ENCODE results near the gene SAMHD1.

GRCh38 chr20:36924167-36925045 is 27.1 kb downstream of the SAMHD1 start:
- TF ChIP-seq POLR2AphosphoS5 (IDR thresholded peaks at IDR 0.05; ENCODE audit: low read depth, low read length) (no peak), CTCF (IDR thresholded peaks at IDR 0.05; ENCODE audit: control extremely low read depth in 1 of 3, insufficient read depth in 1 of 3, low read depth in 1 of 3, low read length in 3 of 3) (no peak), POLR2A (IDR thresholded peaks at IDR 0.05; ENCODE audit: control extremely low read depth in 1 of 2, low read depth in 2 of 2, low read length in 2 of 2) (no peak), YY1 (IDR thresholded peaks at IDR 0.05; ENCODE audit: low read depth, low read length) (no peak), TAF1 (IDR thresholded peaks at IDR 0.05; ENCODE audit: low read depth, low read length) (no peak)
